CD8-positive, alpha-beta memory T cell (primary cell): Measurements from ENCODE around the gene MET. TPM values are rescaled to one million over a fixed set of nuclear protein-coding genes. Genes with fewer than 3 reads are reported as not detected.
"Not testable (repeated sequence)": the region's sequence is repeated elsewhere in the genome, so short reads cannot be mapped to it uniquely, and the experiment has no call there.

Experiments used
- CTCF ChIA-PET: fragments of 350-600 bp; sonication (Branson Sonifier 250); formaldehyde crosslinking; loops from one replicate; lab custom pipeline; 2021; ENCODE audit warnings: antibody characterized with exemption; lab: Charles Lee
- POLR2A ChIA-PET: fragments of 350-600 bp; sonication (Branson Sonifier 250); formaldehyde crosslinking; loops from one replicate; lab custom pipeline; 2021; ENCODE audit warnings: antibody characterized with exemption; lab: Charles Lee
- DNase-seq, 5 donors: peaks; one replicate each; pipeline versions ENCODE4 v3.0.0 to v3.0.0-alpha.2; 2020 to 2022; ENCODE audit warnings: mixed read lengths in 1 of 5
- H3K27ac ChIP-seq: one replicate; pipeline ENCODE4 v1.7.0; 2013; ENCODE audit warnings: low read depth, mild to moderate bottlenecking, low read length, moderate library complexity
- H3K27me3 ChIP-seq: 2 replicates; pipeline ENCODE4 v1.7.0; 2013; ENCODE audit warnings: low read length, mild to moderate bottlenecking; ENCODE audit not compliant: insufficient read depth, poor library complexity, severe bottlenecking
- H3K36me3 ChIP-seq: 2 replicates; pipeline ENCODE4 v1.7.0; 2013; ENCODE audit warnings: mild to moderate bottlenecking, low read length, moderate library complexity; ENCODE audit not compliant: insufficient read depth
- H3K4me1 ChIP-seq: 2 replicates; pipeline ENCODE4 v1.7.0; 2013; ENCODE audit warnings: mild to moderate bottlenecking, low read length, moderate library complexity; ENCODE audit not compliant: insufficient read depth
- H3K4me3 ChIP-seq: 2 replicates; pipeline ENCODE4 v1.7.0; 2013; ENCODE audit warnings: mild to moderate bottlenecking, low read length
- H3K9me3 ChIP-seq: 2 replicates; pipeline ENCODE4 v1.7.0; 2013; ENCODE audit warnings: mild to moderate bottlenecking, low read length
- H3K27ac Mint-ChIP-seq, 8 donors: one replicate each; pipeline ENCODE4 v1.8.0; 2020 to 2021; ENCODE audit warnings: mixed read lengths in 8 of 8, mild to moderate bottlenecking in 6 of 8, inconsistent platforms in 3 of 8, moderate library complexity in 3 of 8
- H3K27me3 Mint-ChIP-seq, 2 donors: one replicate each; pipeline ENCODE4 v1.8.0; 2020 to 2021; ENCODE audit warnings: mixed read lengths in 2 of 2, mild to moderate bottlenecking in 1 of 2, moderate library complexity in 1 of 2
- H3K36me3 Mint-ChIP-seq, 3 donors: one replicate each; pipeline ENCODE4 v1.8.0; 2020 to 2021; ENCODE audit warnings: mixed read lengths in 3 of 3, inconsistent platforms in 1 of 3, mild to moderate bottlenecking in 1 of 3
- H3K4me1 Mint-ChIP-seq, 3 donors: one replicate each; pipeline ENCODE4 v1.8.0; 2020 to 2021; ENCODE audit warnings: mixed read lengths in 3 of 3, inconsistent platforms in 1 of 3, mild to moderate bottlenecking in 1 of 3
- H3K4me3 Mint-ChIP-seq, 7 donors: one replicate each; pipeline ENCODE4 v1.8.0; 2020 to 2021; ENCODE audit warnings: mixed read lengths in 7 of 7, mild to moderate bottlenecking in 6 of 7, moderate library complexity in 4 of 7, inconsistent platforms in 2 of 7
- H3K9me3 Mint-ChIP-seq, 5 donors: one replicate each; pipeline ENCODE4 v1.8.0; 2020 to 2022; ENCODE audit warnings: mixed read lengths in 5 of 5, mild to moderate bottlenecking in 3 of 5, moderate library complexity in 2 of 5, inconsistent platforms in 1 of 5
- polyA plus RNA-seq: library from polyadenylated mRNA; unstranded; fragments of 300-500 nt; fragmentation: Illumina TruSeq; gene quantifications from one replicate; pipeline ENCODE4 v1.2.3, GENCODE V29; 2021
- total RNA-seq, 2 experiments: library from RNA; stranded (reverse); gene quantifications; one replicate each; pipeline ENCODE4 v1.2.3, GENCODE V29; 2021

MET gene
- total and polyA plus RNA-seq, 3 experiments from 2014 or later = 3.1 to 4.3 TPM; not detected in 1

GRCh38 chr7:116821647-116822046 is 149.7 kb downstream of the MET start:
- H3K27me3 ChIP-seq, H3K4me1 Mint-ChIP-seq, H3K36me3 Mint-ChIP-seq, H3K27ac ChIP-seq, H3K27ac Mint-ChIP-seq, H3K9me3 Mint-ChIP-seq, H3K4me3 Mint-ChIP-seq, H3K4me1 ChIP-seq, DNase-seq, CTCF ChIA-PET, H3K4me3 ChIP-seq, POLR2A ChIA-PET, H3K9me3 ChIP-seq, H3K36me3 ChIP-seq: not testable (repeated sequence)
- peaks cover 5 to 34% of the 10 kb centered on the region in 2 donors for H3K27me3 Mint-ChIP-seq

- Mint-ChIP-seq H3K27ac (no peak overlapping the region), H3K27me3 (peaks cover 2 to 40% of the 10 kb centered on the region in 2 donors), H3K36me3 (no peaks in the 10 kb centered on the region), H3K9me3 (peaks cover 0 to 4% (median 0%) of the 10 kb centered on the region in 5 donors), H3K4me1 (no peaks in the 10 kb centered on the region), H3K4me3 (no peak overlapping the region)
- Histone ChIP-seq H3K27me3 (no peaks in the 10 kb centered on the region), H3K4me1 (no peaks in the 10 kb centered on the region), H3K9me3 (no peaks in the 10 kb centered on the region), H3K4me3 (no peak overlapping the region), H3K36me3 (no peaks in the 10 kb centered on the region), H3K27ac (no peak overlapping the region)
- ChIA-PET POLR2A (no interaction called here), CTCF (no interaction called here)
- DNase-seq = no peak
Observed at GRCh38 chr7:116824449-116824848, 152.5 kb downstream of the MET start.

GRCh38 chr7:116828281-116828680 is 156.3 kb downstream of the MET start:
- no peak overlapping the region for H3K27ac ChIP-seq
- H3K36me3 ChIP-seq = no peaks in the 10 kb centered on the region
- Mint-ChIP-seq H3K9me3 (peaks cover 0 to 3% (median 0%) of the 10 kb centered on the region in 5 donors), H3K27ac (no peak overlapping the region), H3K27me3 (peaks cover 0 to 46% of the 10 kb centered on the region in 2 donors), H3K36me3 (no peaks in the 10 kb centered on the region), H3K4me1 (no peaks in the 10 kb centered on the region), H3K4me3 (no peak overlapping the region)
- CTCF ChIA-PET = no interaction called here
- H3K9me3 ChIP-seq = no peaks in the 10 kb centered on the region
- H3K27me3 ChIP-seq = no peaks in the 10 kb centered on the region
- DNase-seq = no peak
- H3K4me3 ChIP-seq = no peak overlapping the region
- POLR2A ChIA-PET = no interaction called here
- no peaks in the 10 kb centered on the region for H3K4me1 ChIP-seq

GRCh38 chr7:116829041-116829440 is 157.0 kb downstream of the MET start:
- CTCF ChIA-PET = no interaction called here
- H3K4me3 Mint-ChIP-seq = no peak overlapping the region
- Histone ChIP-seq H3K9me3 (no peaks in the 10 kb centered on the region), H3K4me1 (no peaks in the 10 kb centered on the region), H3K27ac (no peak overlapping the region), H3K4me3 (no peak overlapping the region), H3K27me3 (no peaks in the 10 kb centered on the region), H3K36me3 (no peaks in the 10 kb centered on the region)
- POLR2A ChIA-PET = no interaction called here
- H3K4me1 Mint-ChIP-seq = no peaks in the 10 kb centered on the region
- no peak overlapping the region for H3K27ac Mint-ChIP-seq
- DNase-seq = no peak
- no peaks in the 10 kb centered on the region for H3K36me3 Mint-ChIP-seq
- H3K27me3 Mint-ChIP-seq = peaks cover 0 to 45% of the 10 kb centered on the region in 2 donors
- peaks cover 0 to 3% (median 0%) of the 10 kb centered on the region in 5 donors for H3K9me3 Mint-ChIP-seq

- CTCF ChIA-PET = no interaction called here
- DNase-seq = no peak
- Mint-ChIP-seq H3K27ac (no peak overlapping the region), H3K9me3 (peaks cover 0 to 3% (median 0%) of the 10 kb centered on the region in 5 donors), H3K27me3 (peaks cover 3 to 42% of the 10 kb centered on the region in 2 donors), H3K36me3 (no peaks in the 10 kb centered on the region), H3K4me3 (no peak overlapping the region), H3K4me1 (no peaks in the 10 kb centered on the region)
- Histone ChIP-seq H3K9me3 (no peaks in the 10 kb centered on the region), H3K4me3 (no peak overlapping the region), H3K27ac (no peak overlapping the region), H3K27me3 (no peaks in the 10 kb centered on the region), H3K4me1 (no peaks in the 10 kb centered on the region), H3K36me3 (no peaks in the 10 kb centered on the region)
- POLR2A ChIA-PET = no interaction called here
Observed at GRCh38 chr7:116829493-116829892, 157.5 kb downstream of the MET start.

GRCh38 chr7:116832692-116833091 is 160.7 kb downstream of the MET start:
- Mint-ChIP-seq H3K4me1 (no peaks in the 10 kb centered on the region), H3K27me3 (peaks cover 5 to 36% of the 10 kb centered on the region in 2 donors)

GRCh38 chr7:116834815-116835504 is 163.0 kb downstream of the MET start:
- no peaks in the 10 kb centered on the region for H3K36me3 ChIP-seq
- no peak overlapping the region for H3K27ac ChIP-seq
- H3K9me3 ChIP-seq = no peaks in the 10 kb centered on the region
- DNase-seq = no peak
- Mint-ChIP-seq H3K27ac (no peak overlapping the region), H3K36me3 (no peaks in the 10 kb centered on the region), H3K27me3 (peaks cover 5 to 33% of the 10 kb centered on the region in 2 donors), H3K9me3 (no peaks in the 10 kb centered on the region), H3K4me3 (no peak overlapping the region), H3K4me1 (no peaks in the 10 kb centered on the region)
- no peak overlapping the region for H3K4me3 ChIP-seq
- CTCF ChIA-PET = interaction anchor here (0.7 kb wide), 1 partner anchor 661 kb away, joined by 3 read pairs; no protein-coding TSS in a partner anchor
- no peaks in the 10 kb centered on the region for H3K27me3 ChIP-seq
- POLR2A ChIA-PET = no interaction called here
- H3K4me1 ChIP-seq = no peaks in the 10 kb centered on the region

More at GRCh38 chr7:116832692-116833091, 160.7 kb downstream of the MET start:
- CTCF ChIA-PET = no interaction called here
- Histone ChIP-seq H3K4me3 (no peak overlapping the region), H3K36me3 (no peaks in the 10 kb centered on the region), H3K9me3 (no peaks in the 10 kb centered on the region), H3K27ac (no peak overlapping the region), H3K27me3 (no peaks in the 10 kb centered on the region), H3K4me1 (no peaks in the 10 kb centered on the region)
- Mint-ChIP-seq H3K9me3 (no peaks in the 10 kb centered on the region), H3K27ac (no peak overlapping the region), H3K4me3 (no peak overlapping the region), H3K36me3 (no peaks in the 10 kb centered on the region)
- POLR2A ChIA-PET = no interaction called here
- no peak for DNase-seq

GRCh38 chr7:116836048-116836447 is 164.1 kb downstream of the MET start:
- Histone ChIP-seq H3K27ac (no peak overlapping the region), H3K4me1 (no peaks in the 10 kb centered on the region), H3K27me3 (no peaks in the 10 kb centered on the region), H3K36me3 (no peaks in the 10 kb centered on the region), H3K4me3 (no peak overlapping the region), H3K9me3 (no peaks in the 10 kb centered on the region)
- H3K36me3 Mint-ChIP-seq = no peaks in the 10 kb centered on the region
- H3K4me1 Mint-ChIP-seq = no peaks in the 10 kb centered on the region
- POLR2A ChIA-PET = no interaction called here
- H3K4me3 Mint-ChIP-seq = no peak overlapping the region
- no peaks in the 10 kb centered on the region for H3K9me3 Mint-ChIP-seq
- CTCF ChIA-PET = no interaction called here
- no peak for DNase-seq
- H3K27me3 Mint-ChIP-seq = peaks cover 10 to 30% of the 10 kb centered on the region in 2 donors
- no peak overlapping the region for H3K27ac Mint-ChIP-seq
